IPS-18a (cell line): ENCODE data around the gene HADHA.

ENCODE experiments used
- H3K27ac ChIP-seq: one replicate; pipeline ENCODE4 v1.5.1; 2013; ENCODE audit warnings: low read length
- H3K27me3 ChIP-seq: one replicate; pipeline ENCODE4 v1.6.1; 2013; ENCODE audit warnings: mild to moderate bottlenecking, low read length; ENCODE audit not compliant: control insufficient read depth, insufficient read depth
- H3K36me3 ChIP-seq: one replicate; pipeline ENCODE4 v1.6.1; 2013; ENCODE audit warnings: low read depth, low read length; ENCODE audit not compliant: control insufficient read depth
- H3K4me1 ChIP-seq: one replicate; pipeline ENCODE4 v1.6.1; 2013; ENCODE audit warnings: low read depth, low read length; ENCODE audit not compliant: control insufficient read depth
- H3K4me3 ChIP-seq: one replicate; pipeline ENCODE4 v1.5.1; 2013; ENCODE audit warnings: low read length
- H3K9ac ChIP-seq: one replicate; pipeline ENCODE4 v1.6.1; 2013; ENCODE audit warnings: mild to moderate bottlenecking, low read length, moderate library complexity
- H3K9me3 ChIP-seq: one replicate; pipeline ENCODE4 v1.6.1; 2013; ENCODE audit warnings: low read depth, low read length; ENCODE audit not compliant: control insufficient read depth

Gene HADHA

DNA sequence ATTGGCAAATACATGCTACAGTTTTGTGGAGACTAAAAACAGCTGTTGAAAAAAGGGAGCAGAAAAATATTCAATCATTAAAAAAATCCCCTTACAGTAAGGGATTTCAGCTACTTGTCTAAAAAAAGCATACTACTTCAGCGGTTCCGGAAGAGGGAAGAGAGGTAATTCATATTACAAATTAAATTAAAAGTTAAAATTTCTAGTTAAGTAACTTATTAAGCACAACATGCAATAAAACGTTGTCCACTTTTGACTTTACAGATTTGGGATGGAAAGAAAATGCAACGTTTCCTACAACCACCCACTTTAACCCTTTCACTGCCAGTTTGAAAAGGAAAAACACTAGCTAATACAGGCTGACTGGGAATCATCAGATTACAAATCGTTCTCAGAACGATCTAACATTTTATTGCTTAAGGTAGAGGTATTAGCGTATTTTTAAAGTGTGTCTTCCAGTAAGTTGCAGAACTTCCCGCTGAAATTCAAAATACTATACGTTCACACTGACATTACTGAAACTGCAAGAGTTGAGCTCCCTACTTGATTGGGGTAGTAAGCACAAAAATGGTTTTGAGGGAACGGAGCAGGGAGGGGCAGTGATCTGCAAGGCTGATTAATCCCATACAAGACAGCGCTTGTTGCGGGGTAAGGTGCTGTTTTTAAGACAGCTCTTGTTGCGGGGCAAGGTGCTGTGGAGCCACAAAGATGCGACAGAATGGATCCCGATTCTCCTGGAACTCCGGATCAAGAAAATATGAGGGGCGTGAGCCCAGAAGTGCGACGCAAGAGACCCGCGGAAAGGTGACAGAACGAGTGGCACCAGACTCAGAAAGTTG lies 743 bp downstream of the HADHA start:
- Histone ChIP-seq H3K27ac (peak overlapping the region; percentile 76), H3K4me1 (peaks cover 12% of the 10 kb centered on the region), H3K36me3 (peaks cover under 1% of the 10 kb centered on the region), H3K4me3 (peak overlapping the region; percentile 81), H3K9me3 (no peaks in the 10 kb centered on the region), H3K27me3 (no peaks in the 10 kb centered on the region), H3K9ac (peak overlapping the region; percentile 64)

DNA sequence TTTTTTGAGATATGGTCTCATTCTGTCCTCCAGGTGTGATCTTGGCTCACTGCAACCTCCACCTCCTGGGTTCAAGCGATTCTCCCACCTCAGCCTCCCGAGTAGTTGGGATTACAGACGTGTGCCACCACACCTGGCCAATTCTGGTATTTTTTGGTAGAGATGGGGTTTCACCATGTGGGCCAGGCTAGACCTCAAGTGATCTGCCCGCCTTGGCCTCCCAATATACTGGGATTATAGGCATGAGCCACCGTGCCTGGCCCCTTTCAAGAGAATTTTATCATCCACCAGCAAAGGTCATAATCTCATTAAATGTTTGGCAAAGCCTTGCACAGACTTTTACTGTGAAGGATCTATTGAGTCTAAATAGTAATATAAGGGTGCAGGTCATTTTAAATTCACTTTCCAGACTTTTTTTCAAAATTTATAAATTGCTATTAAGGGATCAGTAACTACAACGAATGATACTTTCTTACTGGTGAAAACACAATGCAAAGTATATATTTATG lies 2.5 kb downstream of the HADHA start:
- no peak overlapping the region for H3K27ac ChIP-seq
- no peaks in the 10 kb centered on the region for H3K9me3 ChIP-seq
- H3K36me3 ChIP-seq, result peaks cover 15% of the 10 kb centered on the region
- H3K9ac ChIP-seq, result peak overlapping the region; percentile 64
- H3K4me1 ChIP-seq, result peaks cover 12% of the 10 kb centered on the region
- no peaks in the 10 kb centered on the region for H3K27me3 ChIP-seq
- peak overlapping the region; percentile 81 for H3K4me3 ChIP-seq

DNA sequence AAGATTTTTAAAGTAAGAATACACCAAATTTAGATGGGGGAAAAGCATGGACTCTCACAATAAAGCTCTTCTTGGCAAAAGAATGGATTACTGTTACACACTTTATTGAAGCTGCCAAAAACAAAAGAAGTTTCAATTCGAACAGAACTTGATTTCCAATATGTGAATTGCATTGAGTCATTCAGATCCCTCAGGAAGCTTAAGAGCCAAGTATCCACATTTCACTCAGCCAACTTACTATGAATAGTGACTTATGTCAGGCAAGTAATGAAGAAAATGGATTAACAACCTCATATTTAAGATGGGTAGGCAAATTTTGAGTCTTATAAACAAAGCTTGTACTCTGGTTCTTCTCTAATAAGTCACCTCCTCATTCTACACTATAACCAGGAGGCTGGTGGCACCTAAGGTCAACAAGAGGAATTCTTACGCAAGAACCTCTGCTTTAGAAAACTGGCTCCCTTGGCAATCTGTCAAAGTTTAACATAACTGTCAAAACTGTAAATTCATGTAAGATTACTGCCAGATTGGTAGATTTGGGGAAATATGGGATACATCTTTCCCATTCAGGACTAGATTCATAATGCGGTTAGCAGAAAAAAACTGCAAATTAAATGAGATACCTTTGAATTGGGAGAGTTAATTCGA lies 6.0 kb downstream of the HADHA start:
- H3K9me3 ChIP-seq, result no peaks in the 10 kb centered on the region
- peaks cover 5% of the 10 kb centered on the region for H3K4me1 ChIP-seq
- no peak overlapping the region for H3K9ac ChIP-seq
- no peak overlapping the region for H3K27ac ChIP-seq
- H3K36me3 ChIP-seq, result peaks cover 43% of the 10 kb centered on the region
- no peak overlapping the region for H3K4me3 ChIP-seq
- H3K27me3 ChIP-seq, result no peaks in the 10 kb centered on the region

DNA sequence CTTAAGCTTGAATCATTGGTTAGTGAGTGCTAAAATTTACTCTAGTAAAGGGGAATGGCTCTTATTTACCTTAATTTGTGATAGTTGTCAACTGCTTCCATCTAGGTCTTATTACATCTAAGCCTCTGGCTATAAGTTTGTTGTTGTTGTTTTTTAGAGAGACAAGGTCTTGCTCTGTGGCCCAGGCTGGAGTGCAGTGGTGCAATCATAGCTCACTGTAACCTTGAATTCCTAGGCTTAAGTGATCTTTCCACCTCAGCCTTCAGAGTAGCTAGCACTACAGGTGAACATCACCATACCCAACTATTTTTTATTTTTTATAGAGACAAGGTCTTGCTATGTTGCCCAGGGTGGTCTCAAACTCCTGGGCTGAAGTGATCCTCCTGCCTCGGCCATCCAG lies 6.6 kb downstream of the HADHA start:
- Histone ChIP-seq H3K36me3 (peaks cover 48% of the 10 kb centered on the region), H3K9me3 (no peaks in the 10 kb centered on the region), H3K9ac (no peak overlapping the region), H3K4me1 (peaks cover 5% of the 10 kb centered on the region), H3K27ac (no peak overlapping the region), H3K4me3 (no peak overlapping the region), H3K27me3 (no peaks in the 10 kb centered on the region)

DNA sequence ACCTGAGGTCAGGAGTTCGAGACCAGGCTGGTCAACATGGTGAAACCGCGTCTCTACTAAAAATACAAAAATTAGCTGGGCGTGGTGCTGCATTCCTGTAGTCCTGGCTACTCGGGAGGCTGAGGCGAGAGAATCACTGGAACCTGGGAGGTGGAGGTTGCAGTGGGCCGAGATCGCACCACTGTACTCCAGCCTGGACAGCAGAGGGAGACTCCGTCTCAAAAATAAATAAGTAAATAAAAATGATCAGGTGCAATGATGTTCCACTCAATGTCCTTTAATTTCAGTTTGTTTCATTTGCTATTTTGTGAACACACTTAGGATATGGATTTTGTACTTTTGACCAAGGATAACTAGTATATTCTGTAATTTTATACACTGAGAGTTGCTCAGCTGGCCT lies 9.3 kb downstream of the HADHA start:
- Histone ChIP-seq H3K4me3 (no peak overlapping the region), H3K36me3 (peaks cover 73% of the 10 kb centered on the region), H3K27me3 (no peaks in the 10 kb centered on the region), H3K9ac (no peak overlapping the region), H3K4me1 (no peaks in the 10 kb centered on the region), H3K9me3 (no peaks in the 10 kb centered on the region), H3K27ac (no peak overlapping the region)

DNA sequence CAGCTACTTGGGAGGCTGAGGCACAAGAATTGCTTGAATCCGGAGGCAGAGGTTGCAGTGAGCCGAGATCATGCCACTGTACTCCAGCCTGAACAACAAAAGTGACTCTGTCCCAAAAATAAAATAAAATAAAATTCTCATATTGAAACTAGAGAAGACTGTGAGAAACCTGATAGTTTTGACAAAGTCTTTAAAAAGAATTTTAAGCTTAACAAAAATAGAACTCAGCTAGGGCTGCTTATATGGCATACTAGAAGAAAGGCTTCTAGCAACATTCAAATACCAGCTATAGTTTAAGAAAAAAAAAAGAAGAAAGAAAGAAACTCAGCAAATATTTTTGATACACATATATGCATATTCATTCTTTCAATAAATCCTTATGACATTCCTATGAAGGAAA lies 13.6 kb downstream of the HADHA start:
- no peaks in the 10 kb centered on the region for H3K27me3 ChIP-seq
- no peaks in the 10 kb centered on the region for H3K4me1 ChIP-seq
- no peak overlapping the region for H3K27ac ChIP-seq
- peaks cover 78% of the 10 kb centered on the region for H3K36me3 ChIP-seq
- no peak overlapping the region for H3K9ac ChIP-seq
- H3K9me3 ChIP-seq, result no peaks in the 10 kb centered on the region
- no peak overlapping the region for H3K4me3 ChIP-seq

DNA sequence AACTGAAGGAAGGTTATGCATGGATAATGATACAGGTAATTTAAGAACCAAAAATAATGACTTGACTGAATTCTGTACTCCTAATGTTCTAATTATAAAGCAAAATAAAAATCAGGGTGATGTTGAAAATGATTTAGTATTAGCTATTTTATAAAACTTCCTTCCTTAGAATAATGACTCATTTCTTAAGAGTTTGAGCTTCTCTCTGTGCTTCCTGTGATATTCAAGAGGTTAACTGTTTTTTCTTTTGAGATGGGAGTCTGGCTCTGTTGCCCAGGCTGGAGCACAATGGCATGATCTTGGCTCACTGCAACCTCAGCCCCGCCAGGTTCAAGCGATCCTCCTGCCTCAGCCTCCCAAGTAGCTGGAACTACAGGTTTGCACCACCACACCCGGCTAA lies 14.8 kb downstream of the HADHA start:
- Histone ChIP-seq H3K36me3 (peaks cover 74% of the 10 kb centered on the region), H3K27me3 (no peaks in the 10 kb centered on the region)

DNA sequence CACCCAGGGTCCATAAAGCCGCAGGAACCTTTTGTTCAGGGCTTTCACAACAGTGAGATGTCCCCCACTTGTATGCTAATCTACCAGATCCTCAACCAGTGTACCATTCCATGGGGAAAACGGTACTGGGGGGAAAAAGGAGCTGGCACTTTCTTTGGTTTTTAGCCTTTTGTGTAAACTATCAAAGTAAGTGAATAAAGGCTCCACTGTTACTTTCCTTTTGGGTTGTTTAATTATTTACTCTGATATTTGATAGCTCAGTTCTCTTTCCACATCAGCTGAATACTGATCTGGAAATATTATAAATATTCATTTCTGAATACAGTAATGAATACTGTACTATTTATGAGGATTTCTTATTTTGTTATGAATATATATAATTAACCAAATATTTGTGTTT lies 20.3 kb downstream of the HADHA start:
- H3K4me1 ChIP-seq, result no peaks in the 10 kb centered on the region
- H3K9ac ChIP-seq, result no peak overlapping the region
- H3K27ac ChIP-seq, result no peak overlapping the region
- H3K4me3 ChIP-seq, result no peak overlapping the region
- no peaks in the 10 kb centered on the region for H3K9me3 ChIP-seq
- no peaks in the 10 kb centered on the region for H3K27me3 ChIP-seq
- H3K36me3 ChIP-seq, result peaks cover 25% of the 10 kb centered on the region

More for the DNA sequence above, 14.8 kb downstream of the HADHA start:
- Histone ChIP-seq H3K27ac (no peak overlapping the region), H3K9ac (no peak overlapping the region), H3K4me3 (no peak overlapping the region), H3K9me3 (no peaks in the 10 kb centered on the region), H3K4me1 (no peaks in the 10 kb centered on the region)

DNA sequence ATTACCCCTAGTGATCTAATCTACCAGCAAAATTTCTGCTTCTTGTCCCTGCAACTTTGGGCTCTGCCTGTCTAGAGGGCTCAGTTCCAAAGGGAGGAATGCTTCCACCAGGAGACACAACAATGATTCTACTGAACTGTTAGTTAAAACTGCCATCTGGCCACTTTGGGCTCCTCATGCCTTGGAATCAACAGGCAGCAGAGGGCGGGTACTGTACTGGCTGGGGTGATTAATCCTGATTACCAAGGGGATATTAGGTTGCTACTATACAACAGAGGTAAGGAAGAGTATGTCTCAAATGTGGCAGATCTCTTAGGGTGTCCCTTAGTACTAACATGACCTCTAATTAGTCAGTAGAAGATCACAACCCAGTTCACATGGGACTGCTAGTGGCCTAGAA lies 21.4 kb downstream of the HADHA start:
- H3K4me3 ChIP-seq, result no peak overlapping the region

DNA sequence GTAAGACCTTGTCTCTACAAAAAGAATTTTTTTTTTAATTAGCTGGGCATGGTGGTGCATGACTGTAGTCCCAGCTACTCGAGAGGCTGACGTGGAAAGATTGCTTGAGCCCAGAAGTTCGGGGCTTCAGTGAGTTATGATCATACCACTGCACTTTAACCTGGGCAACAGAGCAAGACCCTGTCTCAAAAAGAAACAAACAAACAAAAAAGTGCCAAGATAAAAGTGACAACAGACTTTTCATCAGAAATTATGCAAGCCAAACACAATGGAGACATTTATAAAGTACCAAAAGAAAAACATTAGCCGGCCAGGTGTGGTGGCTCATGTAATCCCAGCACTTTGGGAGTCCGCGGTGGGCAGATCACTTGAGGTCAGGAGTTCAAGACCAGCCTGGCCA lies 26.7 kb downstream of the HADHA start:
- Histone ChIP-seq H3K9ac (no peak overlapping the region), H3K4me1 (no peaks in the 10 kb centered on the region), H3K4me3 (no peak overlapping the region), H3K36me3 (peaks cover 31% of the 10 kb centered on the region), H3K9me3 (no peaks in the 10 kb centered on the region), H3K27me3 (no peaks in the 10 kb centered on the region), H3K27ac (no peak overlapping the region)

More for the DNA sequence above, 21.4 kb downstream of the HADHA start:
- H3K4me1 ChIP-seq, result no peaks in the 10 kb centered on the region
- H3K9ac ChIP-seq, result no peak overlapping the region
- no peaks in the 10 kb centered on the region for H3K27me3 ChIP-seq
- H3K9me3 ChIP-seq, result no peaks in the 10 kb centered on the region
- H3K36me3 ChIP-seq, result peaks cover 14% of the 10 kb centered on the region
- no peak overlapping the region for H3K27ac ChIP-seq

DNA sequence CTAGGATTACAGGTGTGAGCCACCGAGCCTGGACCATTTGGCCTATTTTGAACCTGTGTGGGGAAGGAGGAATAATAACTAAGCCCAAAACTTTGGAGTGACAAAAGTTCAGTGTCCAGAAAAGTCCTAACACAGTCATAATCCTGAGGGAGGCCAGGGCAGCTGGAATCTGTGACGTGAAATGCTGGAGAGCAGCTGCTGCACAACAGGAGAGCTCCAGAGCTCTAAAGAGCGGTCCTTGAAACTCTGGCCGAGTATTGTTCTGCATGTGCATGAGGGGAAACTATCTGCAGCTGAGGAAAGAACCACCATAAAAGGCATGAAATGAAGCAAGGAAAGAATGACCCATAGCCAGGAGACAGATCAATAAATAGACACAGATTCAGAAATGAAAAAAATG lies 27.8 kb downstream of the HADHA start:
- Histone ChIP-seq H3K36me3 (peaks cover 42% of the 10 kb centered on the region), H3K4me3 (no peak overlapping the region), H3K4me1 (no peaks in the 10 kb centered on the region), H3K27me3 (no peaks in the 10 kb centered on the region), H3K9me3 (no peaks in the 10 kb centered on the region), H3K27ac (no peak overlapping the region), H3K9ac (no peak overlapping the region)
